ENCODE data around the gene SPPL3.
"Not testable (repeated sequence)": the region's sequence is repeated elsewhere in the genome, so short reads cannot be mapped to it uniquely, and the experiment has no call there.

SPPL3 gene

GRCh38 chr12:120744922-120745493, 159.2 kb downstream of the SPPL3 start:
- no peak for DNase-seq (ENCODE audit: low read depth)

- DNase-seq (ENCODE audit: low read depth): no peak
Observed at GRCh38 chr12:120741476-120742421, 162.4 kb downstream of the SPPL3 start.

GRCh38 chr12:120740871-120741270, 163.3 kb downstream of the SPPL3 start:
- DNase-seq (ENCODE audit: low read depth): no peak

GRCh38 chr12:120739821-120740613, 164.1 kb downstream of the SPPL3 start:
- DNase-seq (ENCODE audit: low read depth): no peak

GRCh38 chr12:120739031-120739762, 165.0 kb downstream of the SPPL3 start:
- no peak for DNase-seq (ENCODE audit: low read depth)

- no peak for DNase-seq (ENCODE audit: low read depth)
Observed at GRCh38 chr12:120738252-120739030, 165.7 kb downstream of the SPPL3 start.

GRCh38 chr12:120737557-120738251, 166.5 kb downstream of the SPPL3 start:
- DNase-seq (ENCODE audit: low read depth): no peak

- no peak for DNase-seq (ENCODE audit: low read depth)
Observed at GRCh38 chr12:120736404-120737331, 167.5 kb downstream of the SPPL3 start.

- DNase-seq (ENCODE audit: low read depth): no peak
Observed at GRCh38 chr12:120735181-120735580, 169.0 kb downstream of the SPPL3 start.

- no peak for DNase-seq (ENCODE audit: low read depth)
Observed at GRCh38 chr12:120734210-120734609, 169.9 kb downstream of the SPPL3 start.

GRCh38 chr12:120733574-120733973, 170.6 kb downstream of the SPPL3 start:
- no peak for DNase-seq (ENCODE audit: low read depth)

- not testable (repeated sequence) for DNase-seq (ENCODE audit: low read depth)
Observed at GRCh38 chr12:120732198-120732597, 172.0 kb downstream of the SPPL3 start.

GRCh38 chr12:120726961-120727360, 177.2 kb downstream of the SPPL3 start:
- DNase-seq (ENCODE audit: low read depth): no peak

- no peak for DNase-seq (ENCODE audit: low read depth)
Observed at GRCh38 chr12:120726510-120726793, 177.7 kb downstream of the SPPL3 start.

- DNase-seq (ENCODE audit: low read depth): peak; percentile 82
Observed at GRCh38 chr12:120725659-120726509, 178.3 kb downstream of the SPPL3 start, which contains the start of gene ACADS. TSS of gene ACADS (plus strand) at chr12:120725826. CDS start at chr12:120725886, 60 bp downstream.

- DNase-seq (ENCODE audit: low read depth): no peak
Observed at GRCh38 chr12:120725151-120725658, 179.0 kb downstream of the SPPL3 start.

- DNase-seq (ENCODE audit: low read depth): no peak
Observed at GRCh38 chr12:120724720-120725119, 179.4 kb downstream of the SPPL3 start.

GRCh38 chr12:120722784-120723183, 181.4 kb downstream of the SPPL3 start:
- no peak for DNase-seq (ENCODE audit: low read depth)

All from activated T-cell treated with anti-CD3 and anti-CD28 coated beads for 24 hours (primary cell).